Neural cell (in vitro differentiated cells): ENCODE results near the gene CFAP299.

ENCODE experiments used
- REST ChIP-seq: IDR thresholded peaks from 2 replicates; pipeline ENCODE4 v1.6.1; 2012; ENCODE audit warnings: borderline replicate concordance
- TF ChIP-seq, protein P1 (sequence below): fragments of 450-650 bp; IDR thresholded peaks from 2 replicates; pipeline ENCODE4 v1.5.1; 2014; ENCODE audit warnings: antibody characterized with exemption, mild to moderate bottlenecking, moderate library complexity; ENCODE audit not compliant: poor library complexity, severe bottlenecking

DNA sequence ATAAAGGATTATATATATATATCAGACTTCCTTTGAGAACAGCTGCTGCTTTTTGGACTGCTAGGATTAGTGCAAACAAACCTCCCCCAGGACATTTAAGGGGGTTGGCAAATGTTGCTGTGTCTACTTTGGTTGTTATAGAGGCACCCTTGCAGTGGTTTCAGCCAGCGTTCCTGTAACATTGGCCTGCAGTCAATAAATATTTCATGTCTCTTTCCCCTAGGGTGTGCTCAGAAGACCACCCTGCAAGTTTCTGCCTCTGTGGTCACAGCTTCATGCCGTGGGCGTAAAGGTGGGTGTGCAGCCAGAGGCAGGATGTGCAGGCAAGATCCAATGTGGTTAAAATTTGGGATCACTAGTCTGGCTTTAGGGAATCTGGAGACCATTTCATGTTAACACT lies 40.2 kb upstream of the CFAP299 start:
- no peak for TF ChIP-seq REST
- TF ChIP-seq, protein P1, sequence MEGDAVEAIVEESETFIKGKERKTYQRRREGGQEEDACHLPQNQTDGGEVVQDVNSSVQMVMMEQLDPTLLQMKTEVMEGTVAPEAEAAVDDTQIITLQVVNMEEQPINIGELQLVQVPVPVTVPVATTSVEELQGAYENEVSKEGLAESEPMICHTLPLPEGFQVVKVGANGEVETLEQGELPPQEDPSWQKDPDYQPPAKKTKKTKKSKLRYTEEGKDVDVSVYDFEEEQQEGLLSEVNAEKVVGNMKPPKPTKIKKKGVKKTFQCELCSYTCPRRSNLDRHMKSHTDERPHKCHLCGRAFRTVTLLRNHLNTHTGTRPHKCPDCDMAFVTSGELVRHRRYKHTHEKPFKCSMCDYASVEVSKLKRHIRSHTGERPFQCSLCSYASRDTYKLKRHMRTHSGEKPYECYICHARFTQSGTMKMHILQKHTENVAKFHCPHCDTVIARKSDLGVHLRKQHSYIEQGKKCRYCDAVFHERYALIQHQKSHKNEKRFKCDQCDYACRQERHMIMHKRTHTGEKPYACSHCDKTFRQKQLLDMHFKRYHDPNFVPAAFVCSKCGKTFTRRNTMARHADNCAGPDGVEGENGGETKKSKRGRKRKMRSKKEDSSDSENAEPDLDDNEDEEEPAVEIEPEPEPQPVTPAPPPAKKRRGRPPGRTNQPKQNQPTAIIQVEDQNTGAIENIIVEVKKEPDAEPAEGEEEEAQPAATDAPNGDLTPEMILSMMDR = no peak
